GM19238 (cell line): ENCODE measurements around the gene MAGEB5.
"Not testable (repeated sequence)": the region's sequence is repeated elsewhere in the genome, so short reads cannot be mapped to it uniquely, and the experiment has no call there.

ENCODE experiments used
- DNase-seq: peaks from one replicate; pipeline ENCODE4 v3.0.0; 2011; ENCODE audit warnings: low spot score; ENCODE audit not compliant: insufficient read length

MAGEB5 gene

DNA sequence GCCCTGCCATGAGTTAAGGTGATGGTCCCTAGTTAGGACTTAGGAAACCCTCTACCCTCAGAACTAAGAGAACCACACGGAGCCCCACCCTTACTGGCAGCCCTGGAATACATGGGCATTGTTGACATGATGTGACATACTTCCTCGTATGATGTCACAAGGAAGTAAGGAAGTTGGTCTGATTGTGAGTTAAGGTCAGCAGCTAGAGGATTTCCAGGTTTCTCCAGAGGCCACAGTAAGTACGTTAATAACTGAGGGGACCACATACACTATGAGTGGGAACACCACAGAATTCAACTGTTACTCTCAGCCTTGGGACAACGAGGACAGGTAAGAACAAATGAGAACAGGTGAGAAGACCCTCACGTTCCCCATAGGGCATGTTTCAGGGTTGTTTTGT lies at the start of gene MAGEB5:
Gene MAGEB5 (plus strand): TSS at position 301 of the 400 bp plus-strand sequence. CDS start 1,133 bp downstream, outside the sequence.
- no peak for DNase-seq

GRCh38 chrX:26192204-26192603 lies 23.8 kb upstream of the MAGEB5 start, which contains the start of gene MAGEB6:
MAGEB6 (plus strand) TSS chrX:26192440; CDS start chrX:26193847, 1,407 bp downstream.
- DNase-seq: no peak

DNA sequence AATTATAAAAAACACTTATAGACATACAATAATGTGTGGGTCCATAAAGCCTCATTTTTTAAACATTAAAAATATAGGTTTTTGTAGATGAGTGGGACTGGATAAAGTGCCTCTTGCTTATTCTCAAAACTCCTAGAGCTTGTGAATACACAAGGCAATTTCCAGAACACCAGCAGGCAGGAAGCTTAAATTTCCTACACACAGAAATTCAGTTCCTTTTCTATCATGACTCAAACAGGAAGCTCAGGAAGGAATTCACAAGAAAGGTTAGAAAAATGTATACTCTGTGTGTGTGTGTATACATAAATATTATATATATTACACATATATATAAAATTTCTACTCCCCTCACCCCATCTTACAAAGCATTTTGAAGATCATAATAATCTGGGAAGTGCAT lies 12.4 kb upstream of the MAGEB5 start:
- no peak for DNase-seq

DNA sequence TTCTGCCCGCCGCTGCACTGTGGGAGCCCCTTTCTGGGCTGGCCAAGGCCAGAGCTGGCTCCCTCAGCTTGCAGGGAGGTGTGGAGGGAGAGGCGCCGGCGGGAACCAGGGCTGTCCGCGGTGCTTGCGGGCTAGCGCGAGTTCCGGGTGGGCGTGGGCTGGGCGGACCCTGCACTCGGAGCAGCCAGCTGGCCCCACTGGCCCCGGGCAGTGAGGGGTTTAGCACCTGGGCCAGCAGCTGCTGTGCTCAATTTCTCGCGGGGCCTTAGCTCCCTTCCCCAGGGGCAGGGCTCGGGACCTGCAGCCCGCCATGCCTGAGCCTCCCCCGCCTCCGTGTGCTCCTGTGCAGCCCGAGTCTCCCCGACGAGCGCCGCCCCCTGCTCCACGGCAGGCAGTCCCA lies 11.3 kb upstream of the MAGEB5 start:
- not testable (repeated sequence) for DNase-seq

DNA sequence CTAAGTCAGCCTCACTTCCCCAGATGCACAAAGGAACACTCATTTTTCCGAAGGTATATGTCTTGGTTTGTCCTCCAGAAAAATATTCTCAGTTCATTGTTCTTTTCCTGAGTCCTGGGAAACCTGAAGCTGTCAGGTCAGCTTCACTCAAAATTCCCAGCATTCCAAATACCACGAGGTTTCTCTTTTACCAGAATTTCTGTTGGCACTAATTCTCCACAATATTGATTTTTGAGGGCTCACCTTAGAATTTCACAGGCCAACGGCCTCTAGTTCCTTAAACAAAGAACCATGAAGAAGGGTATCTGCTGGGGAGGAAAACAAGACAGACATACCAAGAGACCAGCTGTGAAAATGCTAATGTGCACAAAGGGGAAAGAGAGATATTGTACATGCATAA lies 8.0 kb upstream of the MAGEB5 start:
- no peak for DNase-seq

DNA sequence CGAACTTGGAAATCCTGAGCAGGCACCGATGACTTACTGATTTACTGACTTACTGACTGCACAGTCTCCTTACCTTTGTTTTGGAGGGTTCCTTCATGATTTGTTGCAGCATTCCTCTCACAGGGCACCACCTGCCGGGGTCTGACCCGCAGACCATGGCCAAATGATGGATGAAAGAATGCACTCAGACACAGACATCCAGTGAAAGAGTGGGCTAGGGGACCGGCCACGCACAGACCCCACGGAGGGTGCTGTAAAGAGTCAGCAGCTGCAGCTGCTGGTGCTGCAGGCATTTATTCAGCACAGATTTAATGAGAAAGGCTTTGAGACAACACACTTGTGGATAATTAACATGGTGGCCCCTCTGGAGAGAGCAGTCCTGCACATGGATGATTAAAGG lies 3.4 kb downstream of the MAGEB5 start:
- DNase-seq: no peak

DNA sequence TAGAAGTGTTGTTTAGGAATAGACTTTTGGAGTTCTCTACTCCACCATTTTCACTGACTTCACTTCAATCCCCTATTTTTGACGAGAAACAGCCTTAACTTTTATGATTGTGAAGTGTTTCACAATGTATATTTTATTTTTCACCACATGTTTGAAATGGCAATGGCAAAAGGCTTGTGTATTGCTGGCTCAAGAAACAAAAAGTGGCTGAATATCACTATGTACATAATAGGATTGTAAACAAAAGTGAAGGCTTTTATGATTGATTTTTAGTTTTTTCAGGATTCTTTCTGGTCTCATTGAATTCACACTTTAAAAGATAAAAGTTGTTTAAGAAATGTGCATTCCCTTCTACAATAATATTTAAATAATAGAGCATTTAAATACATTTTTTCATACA lies 18.2 kb downstream of the MAGEB5 start:
- no peak for DNase-seq

GRCh38 chrX:26253526-26253925 lies 37.6 kb downstream of the MAGEB5 start:
- no peak for DNase-seq

DNA sequence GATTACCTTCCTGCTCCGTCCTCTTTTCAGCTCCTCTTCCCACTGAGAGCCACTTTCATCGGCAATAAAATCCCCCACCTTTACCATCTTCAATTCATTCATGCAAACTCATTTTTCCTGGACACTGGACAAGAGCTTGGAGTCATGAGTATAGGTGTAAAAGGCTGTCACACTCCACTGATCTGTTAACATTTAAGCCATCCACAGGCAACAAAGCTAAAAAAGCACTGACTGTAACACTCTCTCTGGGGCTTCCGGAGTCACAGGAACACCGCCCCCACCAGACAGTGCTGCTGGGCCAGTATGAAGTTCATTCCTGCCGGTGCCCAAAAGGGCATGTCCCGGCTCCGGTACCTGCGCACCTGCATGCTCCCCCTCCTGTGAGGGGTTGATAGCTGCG lies 38.5 kb downstream of the MAGEB5 start:
- no peak for DNase-seq

DNA sequence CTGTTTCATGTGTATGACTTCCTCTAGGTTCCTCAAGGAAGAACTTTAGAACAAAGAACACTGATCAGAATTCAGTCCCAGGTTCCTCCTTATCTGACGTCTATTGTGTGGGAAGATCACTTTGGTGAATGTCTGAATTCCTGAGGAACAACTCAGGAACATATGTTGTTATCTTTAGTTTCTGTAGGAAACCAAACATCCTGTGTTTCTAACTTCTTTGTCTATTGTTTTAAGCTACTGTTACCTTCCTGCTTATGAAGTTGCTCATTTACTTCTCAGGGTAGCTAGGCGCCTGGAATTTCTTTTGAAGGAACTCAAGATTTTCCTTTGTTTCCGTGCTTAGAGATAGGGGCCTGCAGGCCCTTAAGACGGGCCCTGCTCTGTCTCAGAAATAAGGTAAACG lies 46.2 kb downstream of the MAGEB5 start:
- no peak for DNase-seq
